ENCODE measurements around the gene FAM24A.

FAM24A gene

DNA sequence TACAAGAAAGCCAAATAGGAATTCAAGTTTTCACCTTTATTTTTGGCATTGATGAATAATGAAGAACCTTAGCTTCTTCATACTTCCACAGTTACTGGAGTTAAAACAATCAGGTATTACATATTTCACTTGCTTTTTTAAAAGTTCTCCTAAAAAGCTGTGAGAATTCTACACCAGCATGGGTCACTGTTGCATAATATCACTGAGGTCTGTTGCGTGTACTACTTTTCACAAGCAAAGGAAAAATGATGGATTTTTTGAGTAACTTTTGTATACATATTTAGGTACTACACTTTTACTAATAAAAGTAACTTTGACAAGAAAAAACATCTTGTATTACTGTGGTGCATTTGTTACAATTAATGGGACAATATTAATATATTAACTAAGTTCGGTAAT lies 46.2 kb upstream of the FAM24A start:
- ChIA-PET POLR2A (no interaction called here), CTCF (no interaction called here)
- H3K4me1 ChIP-seq (ENCODE audit: control insufficient read depth, insufficient read depth, low read length) = peaks cover 3% of the 10 kb centered on the region; the same call in 1 of the 2 replicates
- no peak overlapping the region for H3K27ac ChIP-seq (ENCODE audit: extremely low read depth, low read depth, low read length)
- H3K36me3 ChIP-seq (ENCODE audit: control insufficient read depth in 2 of 2, insufficient read depth in 1 of 2, low read length in 2 of 2) = no peaks in the 10 kb centered on the region
- TF ChIP-seq ZNF626 (tag by site-specific recombination; IDR thresholded peaks at IDR 0.05) = no peak
- TF ChIP-seq SCRT2 (tag by site-specific recombination; IDR thresholded peaks at IDR 0.05) = no peak
- TF ChIP-seq MYNN (tag by site-specific recombination; IDR thresholded peaks at IDR 0.05; ENCODE audit: borderline replicate concordance) = no peak
- TF ChIP-seq GLIS2 (tag by site-specific recombination; IDR thresholded peaks at IDR 0.05) = no peak
- no peak for TF ChIP-seq ZFP69B (tag by site-specific recombination; IDR thresholded peaks at IDR 0.05)
- no peak for TF ChIP-seq ZNF48 (tag by site-specific recombination; IDR thresholded peaks at IDR 0.05)
- TF ChIP-seq SALL2 (tag by site-specific recombination; IDR thresholded peaks at IDR 0.05; ENCODE audit: borderline replicate concordance) = no peak
- TF ChIP-seq ZNF600 (tag by site-specific recombination; IDR thresholded peaks at IDR 0.05) = no peak
- no peak for TF ChIP-seq ZNF112 (tag by site-specific recombination; IDR thresholded peaks at IDR 0.05)
- H3K4me3 ChIP-seq (ENCODE audit: low read depth, low read length) = no peak overlapping the region
- no peaks in the 10 kb centered on the region for H3K9me3 ChIP-seq (ENCODE audit: control insufficient read depth, insufficient read depth, low read depth, low read length)

DNA sequence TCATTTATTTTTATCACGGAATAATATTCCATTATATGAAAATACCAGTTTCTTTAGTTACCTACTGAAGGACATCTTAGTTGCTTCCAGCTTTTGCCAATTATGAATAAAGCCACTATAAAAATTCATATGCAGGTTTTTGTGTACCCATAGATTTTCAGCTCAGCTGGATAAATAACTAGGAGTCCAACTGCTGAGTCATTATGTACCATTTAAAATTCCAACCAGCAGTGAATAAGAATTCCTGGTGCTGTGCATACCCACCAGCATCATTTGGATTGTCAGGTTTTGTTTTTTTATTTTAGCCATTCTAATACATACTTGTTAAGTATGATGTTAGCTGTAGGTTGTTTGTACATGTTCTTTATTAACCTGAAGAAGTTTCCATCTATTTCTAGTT lies 45.5 kb upstream of the FAM24A start:
- TF ChIP-seq ZEB2 (tag by site-specific recombination; IDR thresholded peaks at IDR 0.05) = no peak
- no peak for TF ChIP-seq ZNF184 (tag by site-specific recombination; IDR thresholded peaks at IDR 0.05)
- no peak for TF ChIP-seq ZNF416 (tag by site-specific recombination; IDR thresholded peaks at IDR 0.05)
- TF ChIP-seq HOXD13 (CRISPR knock-in tag; IDR thresholded peaks at IDR 0.05; ENCODE audit: borderline replicate concordance) = no peak
- no peak for TF ChIP-seq ZNF433 (tag by site-specific recombination; IDR thresholded peaks at IDR 0.05; ENCODE audit: low read depth)
- no peak for TF ChIP-seq ZNF707 (tag by site-specific recombination; IDR thresholded peaks at IDR 0.05)
- no peak for TF ChIP-seq GLIS2 (tag by site-specific recombination; IDR thresholded peaks at IDR 0.05)
- no peak for TF ChIP-seq ZNF501 (tag by site-specific recombination; IDR thresholded peaks at IDR 0.05)
- no peak for TF ChIP-seq ZNF324 (tag by site-specific recombination; IDR thresholded peaks at IDR 0.05)
- TF ChIP-seq ZNF747 (tag by site-specific recombination; IDR thresholded peaks at IDR 0.05) = no peak
- no peak for TF ChIP-seq ZFP41 (tag by site-specific recombination; IDR thresholded peaks at IDR 0.05; ENCODE audit: borderline replicate concordance)
- no peak for TF ChIP-seq ZNF473 (tag by site-specific recombination; IDR thresholded peaks at IDR 0.05)
- TF ChIP-seq, protein P1, sequence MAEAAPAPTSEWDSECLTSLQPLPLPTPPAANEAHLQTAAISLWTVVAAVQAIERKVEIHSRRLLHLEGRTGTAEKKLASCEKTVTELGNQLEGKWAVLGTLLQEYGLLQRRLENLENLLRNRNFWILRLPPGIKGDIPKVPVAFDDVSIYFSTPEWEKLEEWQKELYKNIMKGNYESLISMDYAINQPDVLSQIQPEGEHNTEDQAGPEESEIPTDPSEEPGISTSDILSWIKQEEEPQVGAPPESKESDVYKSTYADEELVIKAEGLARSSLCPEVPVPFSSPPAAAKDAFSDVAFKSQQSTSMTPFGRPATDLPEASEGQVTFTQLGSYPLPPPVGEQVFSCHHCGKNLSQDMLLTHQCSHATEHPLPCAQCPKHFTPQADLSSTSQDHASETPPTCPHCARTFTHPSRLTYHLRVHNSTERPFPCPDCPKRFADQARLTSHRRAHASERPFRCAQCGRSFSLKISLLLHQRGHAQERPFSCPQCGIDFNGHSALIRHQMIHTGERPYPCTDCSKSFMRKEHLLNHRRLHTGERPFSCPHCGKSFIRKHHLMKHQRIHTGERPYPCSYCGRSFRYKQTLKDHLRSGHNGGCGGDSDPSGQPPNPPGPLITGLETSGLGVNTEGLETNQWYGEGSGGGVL (tag by site-specific recombination; IDR thresholded peaks at IDR 0.05) = no peak
- TF ChIP-seq, protein P2, sequence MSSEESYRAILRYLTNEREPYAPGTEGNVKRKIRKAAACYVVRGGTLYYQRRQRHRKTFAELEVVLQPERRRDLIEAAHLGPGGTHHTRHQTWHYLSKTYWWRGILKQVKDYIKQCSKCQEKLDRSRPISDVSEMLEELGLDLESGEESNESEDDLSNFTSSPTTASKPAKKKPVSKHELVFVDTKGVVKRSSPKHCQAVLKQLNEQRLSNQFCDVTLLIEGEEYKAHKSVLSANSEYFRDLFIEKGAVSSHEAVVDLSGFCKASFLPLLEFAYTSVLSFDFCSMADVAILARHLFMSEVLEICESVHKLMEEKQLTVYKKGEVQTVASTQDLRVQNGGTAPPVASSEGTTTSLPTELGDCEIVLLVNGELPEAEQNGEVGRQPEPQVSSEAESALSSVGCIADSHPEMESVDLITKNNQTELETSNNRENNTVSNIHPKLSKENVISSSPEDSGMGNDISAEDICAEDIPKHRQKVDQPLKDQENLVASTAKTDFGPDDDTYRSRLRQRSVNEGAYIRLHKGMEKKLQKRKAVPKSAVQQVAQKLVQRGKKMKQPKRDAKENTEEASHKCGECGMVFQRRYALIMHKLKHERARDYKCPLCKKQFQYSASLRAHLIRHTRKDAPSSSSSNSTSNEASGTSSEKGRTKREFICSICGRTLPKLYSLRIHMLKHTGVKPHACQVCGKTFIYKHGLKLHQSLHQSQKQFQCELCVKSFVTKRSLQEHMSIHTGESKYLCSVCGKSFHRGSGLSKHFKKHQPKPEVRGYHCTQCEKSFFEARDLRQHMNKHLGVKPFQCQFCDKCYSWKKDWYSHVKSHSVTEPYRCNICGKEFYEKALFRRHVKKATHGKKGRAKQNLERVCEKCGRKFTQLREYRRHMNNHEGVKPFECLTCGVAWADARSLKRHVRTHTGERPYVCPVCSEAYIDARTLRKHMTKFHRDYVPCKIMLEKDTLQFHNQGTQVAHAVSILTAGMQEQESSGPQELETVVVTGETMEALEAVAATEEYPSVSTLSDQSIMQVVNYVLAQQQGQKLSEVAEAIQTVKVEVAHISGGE (tag by site-specific recombination; conservative IDR thresholded peaks at IDR 0.05; ENCODE audit: low read depth) = no peak
- TF ChIP-seq SP3 (tag by site-specific recombination; IDR thresholded peaks at IDR 0.05) = no peak
- TF ChIP-seq ZNF654 (tag by site-specific recombination; IDR thresholded peaks at IDR 0.05; ENCODE audit: low read depth) = no peak
- CTCF ChIA-PET = no interaction called here
- POLR2A ChIA-PET = no interaction called here
- H3K9me3 ChIP-seq (ENCODE audit: control insufficient read depth, insufficient read depth, low read depth, low read length) = no peaks in the 10 kb centered on the region
- H3K36me3 ChIP-seq (ENCODE audit: control insufficient read depth in 2 of 2, insufficient read depth in 1 of 2, low read length in 2 of 2) = no peaks in the 10 kb centered on the region
- H3K27ac ChIP-seq (ENCODE audit: extremely low read depth, low read depth, low read length) = no peak overlapping the region
- H3K4me3 ChIP-seq (ENCODE audit: low read depth, low read length) = no peak overlapping the region
- peaks cover 3% of the 10 kb centered on the region; the same call in 1 of the 2 replicates for H3K4me1 ChIP-seq (ENCODE audit: control insufficient read depth, insufficient read depth, low read length)
